Measurements from ENCODE around the gene PSMG3.

Gene PSMG3

DNA sequence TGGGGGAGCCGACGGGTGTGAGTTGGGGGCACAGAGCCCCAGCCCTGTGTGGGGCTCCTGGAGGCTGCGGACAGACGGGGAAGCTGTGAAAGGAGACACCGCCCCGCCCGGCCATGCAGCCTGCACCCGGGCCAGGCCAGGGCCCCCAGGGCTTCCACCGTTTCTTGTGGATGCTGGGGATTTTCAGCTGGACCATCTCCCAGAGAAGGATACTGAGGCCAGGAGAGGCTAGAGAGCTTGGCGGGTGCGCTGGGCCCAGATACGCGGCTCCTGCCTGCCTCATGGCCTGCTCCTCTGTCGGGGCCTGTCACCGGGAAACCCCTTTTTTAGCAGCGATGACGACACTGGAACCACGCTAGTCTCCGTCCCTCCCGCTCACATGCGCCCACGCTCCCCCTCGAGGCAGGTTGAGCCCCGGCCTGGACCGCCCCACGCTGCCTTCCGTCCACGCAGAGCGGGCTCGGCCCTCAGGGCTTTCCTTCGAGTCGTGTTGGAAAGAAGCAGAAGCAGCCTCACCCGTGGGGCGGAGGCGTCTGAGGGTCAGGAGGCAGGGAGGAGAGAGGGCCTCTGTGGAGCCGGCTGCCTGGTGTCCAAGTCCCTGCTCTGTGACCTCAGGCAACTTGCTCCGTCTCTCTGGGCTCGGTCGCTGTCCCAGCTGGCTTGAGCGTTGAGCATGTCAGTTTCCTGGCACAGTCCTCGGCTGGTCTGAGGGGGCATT, 25.5 kb downstream of the PSMG3 start:
- DNase-seq: no peak

DNA sequence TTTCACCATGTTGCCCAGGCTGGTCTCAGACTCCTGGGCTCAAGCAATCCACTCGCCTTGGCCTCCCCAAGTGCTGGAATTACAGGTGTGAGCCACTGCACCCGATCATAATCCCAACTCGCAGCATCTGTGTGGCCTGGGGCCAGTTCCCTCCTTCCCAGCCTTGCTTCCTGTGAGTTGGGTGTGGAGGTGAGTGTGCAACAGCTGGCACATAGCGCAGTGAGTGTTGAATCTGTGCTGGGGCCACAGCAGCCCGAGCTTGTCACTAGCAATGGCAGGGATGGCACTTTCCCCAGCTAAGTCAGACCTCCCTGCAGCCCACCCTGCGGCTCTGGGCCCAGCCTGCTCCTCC, 26.0 kb downstream of the PSMG3 start:
- no peak for DNase-seq

DNA sequence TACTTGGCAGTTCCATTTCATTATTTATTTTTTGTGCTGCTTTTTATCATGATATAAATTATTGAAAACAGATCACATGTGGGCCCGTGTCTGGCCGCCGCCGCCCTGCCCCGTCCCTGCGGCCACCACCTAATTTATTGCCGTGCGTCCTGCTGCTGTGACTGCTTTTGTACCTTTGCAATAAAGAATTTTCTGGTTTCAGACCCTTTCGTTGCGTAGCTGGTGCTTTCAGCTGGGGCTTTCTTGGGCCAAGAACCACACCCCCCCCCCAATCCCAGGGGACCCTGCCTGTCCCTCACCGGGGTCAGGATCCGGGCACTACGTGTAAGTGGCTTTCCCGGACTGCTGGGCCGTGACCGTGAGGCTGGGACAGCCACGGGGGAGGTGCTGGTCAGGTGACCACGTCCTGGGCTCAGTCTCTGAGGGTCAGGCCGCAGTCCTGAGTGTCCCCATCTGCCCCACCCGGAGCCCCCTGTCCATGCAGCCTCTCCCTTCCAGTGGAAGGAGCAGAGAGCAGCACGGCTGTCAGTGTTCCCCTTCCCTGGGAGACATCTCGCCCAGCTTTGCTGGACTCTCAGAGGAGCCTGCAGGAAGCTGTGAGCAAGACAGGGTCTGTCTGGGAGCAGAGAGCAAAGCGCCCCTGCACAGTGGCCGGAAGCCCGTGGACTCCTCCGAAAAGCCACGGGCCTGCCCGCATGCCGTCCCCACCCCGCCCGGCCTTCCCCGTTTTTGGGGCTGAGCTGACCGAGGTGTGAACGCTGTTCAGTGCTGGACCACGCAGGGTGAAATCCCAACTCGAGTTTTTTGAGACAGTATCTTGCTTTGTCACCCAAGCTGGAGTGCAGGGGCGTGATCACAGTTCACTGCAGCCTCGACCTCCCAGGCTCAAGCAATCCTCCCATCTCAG, 26.7 kb downstream of the PSMG3 start:
- no peak for DNase-seq

DNA sequence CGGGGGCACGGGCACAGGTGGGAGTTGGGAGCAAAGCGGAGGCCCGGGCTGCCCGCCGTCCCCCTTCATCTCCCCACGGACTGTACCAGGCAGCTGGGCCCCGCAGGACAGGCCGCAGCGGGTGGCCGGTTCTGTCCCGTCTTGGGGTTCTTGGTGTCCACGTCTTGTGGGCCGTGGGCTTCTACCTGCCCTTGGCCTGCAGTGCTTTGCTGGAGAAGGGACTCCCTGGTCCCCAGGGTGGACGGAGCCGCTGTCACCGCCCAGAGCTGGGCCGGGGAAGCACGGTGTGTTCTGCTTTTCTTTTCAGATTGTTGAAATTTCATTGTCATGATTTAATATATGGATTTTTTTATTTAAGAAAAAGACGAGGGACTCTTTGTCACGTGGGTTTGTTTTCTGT, 27.5 kb downstream of the PSMG3 start:
- no peak for DNase-seq

DNA sequence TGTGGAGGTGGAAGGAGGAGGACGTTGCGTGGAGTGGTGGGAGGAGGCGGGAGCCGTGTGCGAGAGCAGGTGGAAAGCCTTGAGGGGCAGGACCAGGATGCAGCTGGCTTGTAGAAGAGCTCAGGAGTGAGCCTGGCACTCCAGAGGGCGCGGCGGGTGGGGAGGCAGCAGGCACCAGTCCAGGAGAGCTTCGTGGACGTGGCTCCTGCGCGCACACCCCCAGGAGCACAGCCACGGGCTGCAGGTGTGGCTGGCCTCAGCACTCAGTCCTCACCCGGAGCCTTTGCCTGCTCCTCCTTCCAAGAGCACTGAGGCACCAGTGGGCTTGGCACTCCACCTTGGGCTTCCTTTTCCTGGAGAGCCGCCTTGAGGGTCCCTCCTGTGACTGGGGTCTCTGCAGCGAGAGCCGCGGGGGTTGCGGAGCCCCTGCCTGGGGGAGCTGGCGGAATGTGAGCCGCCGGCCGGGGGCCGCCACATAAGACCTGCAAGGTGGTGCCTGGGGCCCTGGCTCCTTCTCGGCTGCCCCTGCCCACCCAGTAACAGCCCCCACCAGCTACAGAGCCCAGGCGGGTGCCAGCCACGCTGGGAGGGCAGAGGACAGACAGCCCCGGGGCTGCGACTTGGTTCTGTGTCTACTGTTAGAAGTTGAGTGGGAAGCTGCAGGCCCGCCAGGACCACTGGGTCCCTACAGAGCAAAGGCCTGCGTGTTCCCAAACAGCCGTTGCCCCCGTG, 28.2 kb downstream of the PSMG3 start:
- DNase-seq: no peak

DNA sequence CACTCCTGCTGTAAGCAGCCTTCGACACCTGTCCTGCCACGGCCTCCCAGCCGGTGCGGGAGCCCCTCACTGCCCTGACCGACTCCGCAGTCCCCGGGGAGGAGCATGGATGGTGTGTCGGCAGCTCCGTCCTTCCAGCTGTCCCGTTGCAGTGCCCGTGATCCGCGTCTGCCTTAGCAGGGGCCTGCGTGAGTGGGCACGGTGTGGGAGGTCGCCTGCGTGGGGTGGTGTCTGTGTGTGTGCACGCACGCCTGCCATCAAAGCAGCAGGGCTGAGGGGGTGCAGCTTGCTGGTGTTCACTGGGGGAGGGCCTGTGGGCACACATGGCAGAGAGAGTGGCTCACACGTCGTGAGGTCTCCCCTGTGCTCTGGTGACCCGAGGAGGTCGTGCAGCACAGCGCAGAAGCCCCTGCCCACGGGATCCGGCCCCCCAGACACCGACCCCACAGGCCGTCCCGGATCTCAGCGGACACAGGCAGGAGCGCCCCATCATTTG, 29.0 kb downstream of the PSMG3 start:
- DNase-seq: no peak

DNA sequence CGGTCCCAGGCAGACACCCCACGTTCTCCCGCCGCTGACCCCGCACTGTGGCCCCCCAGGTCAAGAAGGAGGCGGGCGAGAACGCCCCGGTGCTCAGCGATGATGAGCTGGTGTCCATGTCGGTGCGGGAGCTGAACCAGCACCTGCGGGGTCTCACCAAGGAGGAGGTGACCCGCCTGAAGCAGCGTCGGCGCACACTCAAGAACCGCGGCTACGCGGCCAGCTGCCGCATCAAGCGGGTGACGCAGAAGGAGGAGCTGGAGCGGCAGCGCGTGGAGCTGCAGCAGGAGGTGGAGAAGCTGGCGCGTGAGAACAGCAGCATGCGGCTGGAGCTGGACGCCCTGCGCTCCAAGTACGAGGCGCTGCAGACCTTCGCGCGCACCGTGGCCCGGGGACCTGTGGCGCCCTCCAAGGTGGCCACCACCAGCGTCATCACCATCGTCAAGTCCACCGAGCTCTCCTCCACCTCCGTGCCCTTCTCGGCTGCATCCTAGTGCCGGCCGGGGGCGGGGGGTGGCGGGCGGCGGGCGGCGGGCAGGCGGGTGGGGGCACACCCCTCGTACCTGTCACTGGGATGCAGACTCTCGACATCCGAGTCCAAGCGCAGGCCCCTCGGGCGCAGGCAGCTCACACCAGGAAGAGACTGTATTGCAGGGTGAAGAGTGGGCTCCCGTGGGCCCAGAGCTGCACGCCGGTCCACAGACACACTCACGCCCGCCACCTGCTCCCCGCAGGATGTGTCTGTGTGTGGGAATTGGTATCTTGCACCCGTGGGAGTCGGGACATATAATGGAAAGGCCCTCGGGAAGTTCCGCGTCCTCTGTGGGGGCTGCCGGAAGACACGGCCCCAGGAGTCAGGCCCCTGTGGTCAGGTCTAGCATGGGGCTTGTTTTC, 29.7 kb downstream of the PSMG3 start:
- DNase-seq: no peak

DNA sequence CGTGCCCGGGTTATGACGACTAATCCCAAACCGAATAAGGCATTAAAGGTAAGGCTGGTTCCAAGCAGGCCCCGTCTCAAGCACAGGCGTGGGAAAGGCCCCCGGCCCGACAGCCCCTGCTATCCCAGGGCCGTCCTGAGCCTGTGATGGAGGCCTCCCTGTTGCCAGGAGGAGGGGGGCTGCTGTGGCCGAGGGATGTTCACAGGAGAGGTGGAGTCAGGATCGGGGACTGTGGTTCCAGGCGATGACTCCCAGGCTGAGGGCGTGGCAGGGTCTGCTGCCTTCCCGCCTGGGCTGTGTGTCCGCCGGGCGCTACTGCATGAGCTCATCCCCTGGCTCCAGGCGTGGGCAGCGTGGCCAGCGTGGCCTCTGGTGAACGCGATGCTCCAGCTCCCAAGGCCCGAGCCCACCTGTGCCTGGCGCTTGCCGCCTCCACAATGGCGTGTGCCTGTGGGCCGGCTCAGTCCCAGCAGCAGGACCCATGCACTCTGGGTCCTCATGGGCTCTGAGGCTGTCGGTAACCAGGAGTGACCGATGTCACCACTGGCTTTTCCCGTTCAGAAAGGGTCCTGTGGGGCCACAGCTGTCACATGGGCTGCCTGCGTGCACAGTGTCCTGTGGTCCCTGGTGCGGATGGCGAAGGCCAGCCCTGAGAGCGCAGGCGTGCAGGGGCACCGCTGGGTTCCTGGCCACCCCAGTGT, 30.5 kb downstream of the PSMG3 start:
- no peak for DNase-seq

DNA sequence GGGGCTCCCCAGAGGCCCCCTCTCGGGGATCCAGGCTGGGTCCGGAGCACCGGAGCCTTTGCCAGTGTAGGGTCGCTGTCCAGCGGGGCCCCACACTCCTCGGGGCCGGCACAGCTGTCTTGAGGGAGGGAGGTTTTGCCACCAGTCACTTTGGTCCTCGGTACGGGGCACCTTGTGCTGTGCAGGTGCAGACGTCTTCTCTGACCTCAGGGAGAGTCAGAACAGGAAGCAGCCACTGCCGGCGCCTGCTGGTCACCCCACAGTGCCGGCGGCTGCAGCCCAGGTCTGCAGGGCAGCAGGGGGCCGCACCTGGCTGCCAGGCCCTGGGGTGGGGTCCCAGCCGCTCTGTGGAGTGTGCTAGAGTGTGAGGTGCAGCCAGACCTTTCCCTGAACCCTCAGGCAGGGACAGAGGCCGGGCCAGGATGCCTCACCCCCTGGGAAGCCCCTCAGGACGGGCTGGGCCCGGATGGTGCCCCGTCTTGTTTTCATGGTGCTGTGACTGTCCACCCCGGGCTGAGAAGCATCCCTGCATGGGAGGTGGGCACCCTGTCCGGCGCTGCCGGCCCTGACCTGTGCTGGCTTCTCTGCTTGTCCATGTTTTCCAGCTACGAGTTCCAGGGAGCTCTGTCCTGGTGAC, 31.2 kb downstream of the PSMG3 start:
- no peak for DNase-seq

DNA sequence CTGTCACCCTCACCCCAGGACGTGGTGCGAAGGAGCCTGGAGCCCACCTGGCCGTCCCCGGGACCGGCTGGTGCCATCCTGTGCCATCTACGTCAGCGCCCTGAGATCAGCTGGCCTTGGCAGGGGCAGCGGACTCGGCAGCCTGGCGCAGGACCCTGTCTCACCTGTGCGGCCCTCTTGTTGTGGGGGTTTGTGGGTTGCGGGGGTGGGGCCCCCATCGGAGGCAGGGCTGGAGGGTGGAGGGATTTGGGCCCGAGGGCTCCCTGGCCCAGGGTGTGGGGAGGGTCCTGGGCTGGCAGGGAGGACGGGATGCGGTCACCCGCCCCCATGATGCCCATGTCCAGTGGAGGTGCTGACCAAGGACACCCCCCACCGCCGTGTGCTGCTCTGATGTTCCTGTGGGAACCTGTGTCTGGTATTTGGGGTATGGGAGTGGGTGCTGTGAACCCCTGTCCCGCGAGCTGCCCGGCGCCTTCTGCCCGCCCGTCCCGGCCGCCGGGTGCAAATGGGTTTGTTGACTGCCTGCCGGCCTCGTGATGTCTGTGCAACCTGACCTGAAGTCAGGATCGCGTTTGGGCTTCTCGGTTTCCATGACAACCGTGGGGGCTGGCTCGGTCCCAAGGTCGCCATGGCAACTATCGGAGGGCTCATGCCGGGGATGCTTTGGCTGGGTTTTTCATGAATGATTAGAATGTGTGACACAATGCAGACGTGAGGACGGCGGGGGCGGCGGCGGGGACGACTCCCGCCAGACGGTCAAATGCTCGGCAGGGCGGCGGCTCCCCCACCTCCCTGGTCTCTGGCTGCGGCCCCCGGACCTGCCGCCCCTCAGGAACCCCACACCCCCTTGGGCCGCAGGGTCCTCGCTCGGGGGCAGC, 32.1 kb downstream of the PSMG3 start:
- peak; percentile 24 to 82 for DNase-seq

DNA sequence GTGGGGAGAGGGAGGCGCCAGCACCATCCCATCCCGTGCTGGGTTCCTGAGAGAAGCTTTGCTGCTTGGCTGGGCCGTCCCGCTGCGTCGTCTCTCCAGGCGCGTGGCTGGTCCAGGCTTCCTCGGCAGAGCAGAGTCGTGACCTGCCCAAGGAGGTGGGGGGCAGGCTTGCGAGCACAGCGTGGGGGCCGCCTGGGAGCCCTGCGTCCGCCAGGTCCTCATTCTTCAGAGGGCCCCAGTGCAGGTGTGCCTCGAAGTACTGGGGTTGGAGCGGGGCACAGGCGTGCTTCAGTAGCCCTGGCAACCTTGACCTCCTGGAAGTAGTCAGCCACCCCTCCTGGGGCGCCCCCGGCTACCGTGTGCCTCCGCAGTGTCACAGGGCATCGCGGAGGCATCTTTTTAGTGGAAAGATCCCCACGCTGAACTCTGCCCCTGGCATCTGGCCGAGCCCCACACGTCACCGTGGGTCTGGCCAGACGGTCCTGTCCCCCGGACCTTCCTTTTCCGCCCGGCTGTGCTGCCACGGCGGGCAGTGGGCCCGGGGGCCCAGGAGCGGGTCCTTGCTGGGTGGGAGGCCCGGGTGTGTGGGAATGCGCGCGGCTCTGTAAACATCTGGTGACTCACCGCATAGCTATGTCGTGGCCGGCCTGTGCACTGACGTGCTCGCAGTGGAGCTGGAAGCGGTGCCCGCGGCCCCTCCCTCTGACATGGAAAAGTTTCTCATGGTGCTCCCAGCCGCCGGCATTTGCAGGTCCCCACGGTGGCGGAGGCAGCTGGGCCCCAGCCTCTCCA, 32.9 kb downstream of the PSMG3 start:
- no peak for DNase-seq

DNA sequence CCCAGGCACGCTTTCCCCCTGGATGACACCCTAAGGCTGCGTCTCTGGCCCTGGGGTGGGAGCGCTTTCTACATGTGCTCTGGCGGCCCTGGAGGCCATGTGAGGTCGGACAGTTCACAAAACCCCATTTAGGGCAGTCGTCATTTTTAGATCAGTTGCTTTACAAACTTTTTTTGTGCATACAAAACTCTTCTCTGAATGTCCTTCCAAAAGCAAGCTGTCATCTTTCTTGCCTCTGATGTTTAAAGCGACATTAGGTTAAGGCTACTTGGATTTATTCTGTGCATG, 33.4 kb downstream of the PSMG3 start:
- DNase-seq: no peak

DNA sequence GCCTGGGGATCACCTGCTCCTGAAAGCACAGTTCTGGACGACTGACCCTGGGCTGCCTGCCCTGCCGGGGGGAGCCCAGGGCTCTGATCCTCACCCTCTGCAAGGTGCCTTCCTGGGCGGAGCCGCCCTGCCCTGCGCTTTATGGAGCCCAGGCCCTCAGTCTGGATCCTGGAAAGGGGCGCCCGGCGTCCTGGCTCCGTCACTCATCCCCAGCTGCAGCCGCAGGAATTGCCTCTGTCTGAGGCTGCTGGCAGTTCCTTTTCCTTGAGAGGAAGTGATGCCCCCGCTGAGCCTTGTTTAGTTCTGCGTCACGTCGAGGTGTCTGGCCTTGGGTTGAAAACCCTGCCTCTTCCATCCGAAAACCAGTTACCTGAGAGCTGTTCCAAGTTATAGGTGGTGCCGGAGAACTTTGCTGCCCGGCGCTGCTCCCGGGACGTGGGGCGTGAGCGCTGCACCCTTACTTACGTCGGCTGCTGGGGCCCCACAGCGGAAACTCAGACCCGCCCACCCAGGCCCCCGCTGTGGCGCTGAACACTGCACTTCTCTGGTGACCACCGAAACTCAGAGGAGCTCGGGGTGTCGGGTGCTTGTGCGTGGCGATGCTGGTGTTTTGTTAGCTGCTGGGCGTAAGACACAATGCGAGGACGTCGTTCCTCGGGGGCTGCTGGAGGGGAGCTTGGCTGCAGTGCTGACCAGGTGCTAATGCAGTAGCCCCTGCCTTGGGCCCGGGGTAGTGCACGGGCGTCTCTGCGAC, 34.0 kb downstream of the PSMG3 start:
- DNase-seq: no peak

DNA sequence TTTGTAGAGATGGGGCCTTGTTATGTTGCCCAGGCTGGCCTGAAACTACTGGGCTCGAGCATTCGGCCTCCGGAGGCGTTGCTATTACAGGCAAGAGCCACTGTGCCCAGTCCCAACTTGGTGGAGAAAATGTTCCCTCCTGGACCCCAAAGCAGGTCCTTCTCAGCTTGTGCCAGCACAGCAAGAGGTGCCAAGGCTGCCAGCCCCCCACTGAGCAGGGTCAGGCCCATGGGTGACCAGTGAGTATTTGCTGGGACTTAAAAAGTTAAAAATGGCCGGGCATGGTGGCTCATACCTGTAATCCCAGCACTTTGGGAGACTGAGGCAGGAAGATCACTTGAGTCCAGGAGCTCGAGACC, 34.8 kb downstream of the PSMG3 start:
- DNase-seq: no peak

DNA sequence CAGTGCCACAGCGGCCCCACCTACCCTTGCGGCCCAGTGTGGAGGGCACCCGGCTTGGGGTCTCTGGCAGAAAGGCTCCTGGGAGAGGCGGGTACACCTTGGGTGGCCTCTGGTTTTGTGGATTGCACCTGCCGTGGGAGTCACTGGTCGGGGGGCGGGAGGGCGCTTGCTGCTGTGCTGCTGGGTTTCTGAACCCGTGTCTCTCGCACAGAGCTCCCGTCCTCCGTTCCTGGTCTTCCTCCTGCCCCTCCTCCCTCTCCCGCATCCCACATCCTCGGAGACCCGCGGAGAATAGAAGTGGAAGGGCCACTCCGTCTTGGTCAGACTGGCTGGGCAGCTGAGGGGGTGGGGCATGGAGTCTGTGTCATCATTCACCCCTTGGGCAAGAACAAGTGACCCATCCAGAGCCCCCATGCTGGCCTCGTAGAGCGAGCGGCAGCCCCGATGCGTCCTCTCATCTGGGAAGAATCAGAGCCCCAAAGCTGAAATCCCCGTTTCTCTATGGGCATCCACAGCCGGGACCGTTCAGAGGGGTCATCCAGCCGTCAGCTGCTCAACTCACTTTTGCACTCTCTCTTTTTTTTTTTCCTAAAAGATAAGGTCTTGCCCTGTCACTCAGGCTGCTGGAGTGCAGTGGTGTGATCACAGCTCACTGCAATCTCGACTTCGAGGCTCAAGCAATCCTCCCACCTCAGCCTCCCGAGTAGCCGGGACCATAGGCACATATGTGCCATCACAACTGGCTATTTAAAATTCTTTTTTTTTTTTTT, 35.3 kb downstream of the PSMG3 start:
- no peak for DNase-seq

DNA sequence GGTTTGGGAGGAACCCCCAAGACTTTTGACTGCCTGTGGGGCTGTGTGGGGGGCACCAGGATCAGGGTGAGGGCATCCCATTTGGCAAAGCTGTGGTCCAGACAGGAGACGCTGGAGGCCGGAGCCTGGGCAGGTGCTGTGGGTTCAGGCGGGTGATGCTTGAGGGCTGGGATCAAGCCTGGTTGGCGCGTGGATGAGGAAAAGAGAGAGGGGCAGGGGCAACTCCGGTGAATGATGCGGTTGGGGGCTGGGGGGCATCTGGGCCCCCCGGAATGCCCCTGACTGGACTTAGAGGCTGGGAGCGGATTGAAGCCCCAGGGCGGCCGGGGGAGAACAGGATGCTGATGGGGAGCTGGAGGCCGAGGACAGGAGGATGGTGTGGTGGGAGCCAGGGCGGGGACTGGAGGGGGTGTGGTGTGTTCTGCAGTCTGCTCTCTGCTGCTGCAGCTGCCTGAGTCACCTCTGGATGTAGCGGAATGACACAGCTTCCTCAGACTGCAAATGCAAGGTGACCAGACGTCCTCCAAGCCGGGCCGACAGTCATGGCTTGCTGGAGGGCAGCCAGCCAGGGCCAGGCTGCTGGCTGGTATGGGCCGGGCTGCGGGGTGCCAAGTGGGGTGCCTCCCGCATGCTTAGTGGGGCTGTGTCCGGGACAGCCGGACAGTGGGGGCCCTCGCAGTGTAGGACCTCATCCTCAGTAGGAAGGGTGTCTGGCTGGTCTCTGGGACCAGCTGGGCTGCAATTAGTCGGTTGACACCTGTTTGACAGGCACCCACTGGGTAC, 36.1 kb downstream of the PSMG3 start:
- DNase-seq: no peak

DNA sequence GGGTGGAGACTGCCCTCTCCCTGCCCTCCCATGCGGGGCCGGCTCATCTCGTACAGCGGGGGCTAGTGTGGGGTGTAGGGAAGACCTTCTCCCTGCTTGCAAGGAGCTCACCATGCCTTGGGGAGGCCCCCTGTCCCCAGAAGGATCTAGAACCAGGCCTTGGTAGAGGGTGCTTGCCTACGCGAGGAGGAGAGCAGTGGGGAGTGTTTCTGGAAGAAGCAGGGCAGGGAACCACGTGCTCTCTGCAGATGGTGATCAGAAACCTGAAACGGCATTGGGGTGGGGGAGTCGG, 36.6 kb downstream of the PSMG3 start:
- DNase-seq: no peak

Measured in cerebellar nuclear complex (tissue), 1 donor.